HepG2 (cell line): ENCODE measurements around the gene EFNA2. TPM values are rescaled to one million over a fixed set of nuclear protein-coding genes. Genes with fewer than 3 reads are reported as not detected.

Source experiments
- AHDC1 ChIP-seq: sonication (generic); formaldehyde crosslinking; IDR thresholded peaks from 2 replicates; pipeline ENCODE4 v1.5.1; 2020; ENCODE audit warnings: mild to moderate bottlenecking, missing genetic modification reagents, borderline replicate concordance
- FOXC1 ChIP-seq: sonication (generic); formaldehyde crosslinking; IDR thresholded peaks from 2 replicates; pipeline ENCODE4 v1.8.0; 2022; ENCODE audit warnings: mild to moderate bottlenecking, missing genetic modification reagents, borderline replicate concordance
- GZF1 ChIP-seq: sonication (generic); formaldehyde crosslinking; IDR thresholded peaks from 2 replicates; pipeline ENCODE4 v1.5.1; 2020; ENCODE audit warnings: mild to moderate bottlenecking, missing genetic modification reagents
- HNRNPLL ChIP-seq: fragments of 200-400 bp; formaldehyde crosslinking; IDR thresholded peaks from 2 replicates; pipeline ENCODE4 v1.6.1; 2017; ENCODE audit warnings: mild to moderate bottlenecking, low read depth, low read length; ENCODE audit not compliant: poor library complexity, severe bottlenecking
- KDM4B ChIP-seq: sonication (generic); formaldehyde crosslinking; IDR thresholded peaks from 2 replicates; pipeline ENCODE4 v1.4.0; 2020; ENCODE audit warnings: missing genetic modification reagents
- KLF12 ChIP-seq: sonication (generic); formaldehyde crosslinking; IDR thresholded peaks from 2 replicates; pipeline ENCODE4 v1.4.0; 2020; ENCODE audit warnings: missing genetic modification reagents, borderline replicate concordance
- MATR3 ChIP-seq: sonication (generic); formaldehyde crosslinking; IDR thresholded peaks from 2 replicates; pipeline ENCODE4 v1.4.0; 2020; ENCODE audit warnings: missing genetic modification reagents
- MED8 ChIP-seq: sonication (generic); formaldehyde crosslinking; IDR thresholded peaks from 2 replicates; pipeline ENCODE4 v1.8.1; 2023; ENCODE audit warnings: mild to moderate bottlenecking, missing genetic modification reagents; ENCODE audit not compliant: insufficient replicate concordance
- MIXL1 ChIP-seq: IDR thresholded peaks from 2 replicates; pipeline ENCODE4 v1.6.1; 2016
- PTBP1 ChIP-seq: fragments of 200-400 bp; formaldehyde crosslinking; IDR thresholded peaks from 2 replicates; pipeline ENCODE4 v1.6.1; 2018; ENCODE audit warnings: low read length, low read depth; ENCODE audit not compliant: poor library complexity, severe bottlenecking
- SMARCC2 ChIP-seq: fragments of 450-650 bp; IDR thresholded peaks from 2 replicates; pipeline ENCODE4 v1.6.1; 2017; ENCODE audit warnings: antibody characterized with exemption, mild to moderate bottlenecking
- TOPORS ChIP-seq: sonication (generic); formaldehyde crosslinking; IDR thresholded peaks from 2 replicates; pipeline ENCODE4 v1.8.0; 2023; ENCODE audit warnings: mild to moderate bottlenecking, missing genetic modification reagents
- ZNF207 ChIP-seq: fragments of 450-650 bp; IDR thresholded peaks from 2 replicates; pipeline ENCODE4 v1.6.1; 2016; ENCODE audit warnings: antibody characterized with exemption, borderline replicate concordance
- ZSCAN31 ChIP-seq: sonication (generic); formaldehyde crosslinking; IDR thresholded peaks from 2 replicates; pipeline ENCODE4 v1.5.0; 2020; ENCODE audit warnings: low read depth, mild to moderate bottlenecking, missing genetic modification reagents
- polyA plus RNA-seq, 8 experiments: library from polyadenylated mRNA; depleted of rRNA in 3 of 8; stranded (reverse) in 7 of 8; unstranded in 1 of 8; fragments of >200 nt; fragmentation: Illumina TruSeq in 4 of 8; extraction: Trizol in 4 of 8; gene quantifications; 2 replicates each; pipeline versions ENCODE4 v1.2.1 to v1.2.3, GENCODE V29; 2011 to 2016; ENCODE audit warnings: low read depth in 4 of 8, missing spikeins in 1 of 8, mixed read lengths in 1 of 8; ENCODE audit not compliant: insufficient read depth in 1 of 8
- total RNA-seq, 5 experiments: library from RNA; depleted of rRNA; stranded (reverse); fragments of >200 nt; fragmentation: Illumina TruSeq; extraction: Trizol; gene quantifications; 2 replicates each; pipeline ENCODE4 v1.2.3, GENCODE V29; 2016; ENCODE audit warnings: low read depth in 1 of 5
- TF ChIP-seq, protein P1 (sequence below): sonication (generic); formaldehyde crosslinking; IDR thresholded peaks from 2 replicates; pipeline ENCODE4 v1.4.0; 2020; ENCODE audit warnings: mild to moderate bottlenecking, missing genetic modification reagents

The EFNA2 gene
- total and polyA plus RNA-seq, 2 of the 13 experiments (the other 11 are each of a cell fraction or from before 2014, with no cell fraction given) = 6.0 to 9.9 TPM

GRCh38 chr19:1290703-1291651, 5.3 kb downstream of the EFNA2 start (continued):
- TF ChIP-seq SMARCC2 = no peak
- no peak; the same call in 1 of the 2 replicates for TF ChIP-seq KDM4B (CRISPR knock-in tag)
- no peak for TF ChIP-seq AHDC1
- no peak for TF ChIP-seq MATR3 (CRISPR knock-in tag)
- no peak for TF ChIP-seq ZNF207
- TF ChIP-seq MIXL1 (CRISPR knock-in tag) = no peak; the same call in 1 of the 2 replicates
- no peak for TF ChIP-seq FOXC1 (CRISPR knock-in tag)
- TF ChIP-seq KLF12 (CRISPR knock-in tag) = peak; percentile 58; the same call in 1 of the 2 replicates
- TF ChIP-seq GZF1 = no peak
- no peak for TF ChIP-seq PTBP1
- TF ChIP-seq MED8 (CRISPR knock-in tag) = peak; percentile 81
- peak; percentile 0 for TF ChIP-seq HNRNPLL
- 0 out of 2 replicates have a peak, but pooled peaks have one; percentile 68 for TF ChIP-seq ZSCAN31 (CRISPR knock-in tag)
- TF ChIP-seq, protein P1, sequence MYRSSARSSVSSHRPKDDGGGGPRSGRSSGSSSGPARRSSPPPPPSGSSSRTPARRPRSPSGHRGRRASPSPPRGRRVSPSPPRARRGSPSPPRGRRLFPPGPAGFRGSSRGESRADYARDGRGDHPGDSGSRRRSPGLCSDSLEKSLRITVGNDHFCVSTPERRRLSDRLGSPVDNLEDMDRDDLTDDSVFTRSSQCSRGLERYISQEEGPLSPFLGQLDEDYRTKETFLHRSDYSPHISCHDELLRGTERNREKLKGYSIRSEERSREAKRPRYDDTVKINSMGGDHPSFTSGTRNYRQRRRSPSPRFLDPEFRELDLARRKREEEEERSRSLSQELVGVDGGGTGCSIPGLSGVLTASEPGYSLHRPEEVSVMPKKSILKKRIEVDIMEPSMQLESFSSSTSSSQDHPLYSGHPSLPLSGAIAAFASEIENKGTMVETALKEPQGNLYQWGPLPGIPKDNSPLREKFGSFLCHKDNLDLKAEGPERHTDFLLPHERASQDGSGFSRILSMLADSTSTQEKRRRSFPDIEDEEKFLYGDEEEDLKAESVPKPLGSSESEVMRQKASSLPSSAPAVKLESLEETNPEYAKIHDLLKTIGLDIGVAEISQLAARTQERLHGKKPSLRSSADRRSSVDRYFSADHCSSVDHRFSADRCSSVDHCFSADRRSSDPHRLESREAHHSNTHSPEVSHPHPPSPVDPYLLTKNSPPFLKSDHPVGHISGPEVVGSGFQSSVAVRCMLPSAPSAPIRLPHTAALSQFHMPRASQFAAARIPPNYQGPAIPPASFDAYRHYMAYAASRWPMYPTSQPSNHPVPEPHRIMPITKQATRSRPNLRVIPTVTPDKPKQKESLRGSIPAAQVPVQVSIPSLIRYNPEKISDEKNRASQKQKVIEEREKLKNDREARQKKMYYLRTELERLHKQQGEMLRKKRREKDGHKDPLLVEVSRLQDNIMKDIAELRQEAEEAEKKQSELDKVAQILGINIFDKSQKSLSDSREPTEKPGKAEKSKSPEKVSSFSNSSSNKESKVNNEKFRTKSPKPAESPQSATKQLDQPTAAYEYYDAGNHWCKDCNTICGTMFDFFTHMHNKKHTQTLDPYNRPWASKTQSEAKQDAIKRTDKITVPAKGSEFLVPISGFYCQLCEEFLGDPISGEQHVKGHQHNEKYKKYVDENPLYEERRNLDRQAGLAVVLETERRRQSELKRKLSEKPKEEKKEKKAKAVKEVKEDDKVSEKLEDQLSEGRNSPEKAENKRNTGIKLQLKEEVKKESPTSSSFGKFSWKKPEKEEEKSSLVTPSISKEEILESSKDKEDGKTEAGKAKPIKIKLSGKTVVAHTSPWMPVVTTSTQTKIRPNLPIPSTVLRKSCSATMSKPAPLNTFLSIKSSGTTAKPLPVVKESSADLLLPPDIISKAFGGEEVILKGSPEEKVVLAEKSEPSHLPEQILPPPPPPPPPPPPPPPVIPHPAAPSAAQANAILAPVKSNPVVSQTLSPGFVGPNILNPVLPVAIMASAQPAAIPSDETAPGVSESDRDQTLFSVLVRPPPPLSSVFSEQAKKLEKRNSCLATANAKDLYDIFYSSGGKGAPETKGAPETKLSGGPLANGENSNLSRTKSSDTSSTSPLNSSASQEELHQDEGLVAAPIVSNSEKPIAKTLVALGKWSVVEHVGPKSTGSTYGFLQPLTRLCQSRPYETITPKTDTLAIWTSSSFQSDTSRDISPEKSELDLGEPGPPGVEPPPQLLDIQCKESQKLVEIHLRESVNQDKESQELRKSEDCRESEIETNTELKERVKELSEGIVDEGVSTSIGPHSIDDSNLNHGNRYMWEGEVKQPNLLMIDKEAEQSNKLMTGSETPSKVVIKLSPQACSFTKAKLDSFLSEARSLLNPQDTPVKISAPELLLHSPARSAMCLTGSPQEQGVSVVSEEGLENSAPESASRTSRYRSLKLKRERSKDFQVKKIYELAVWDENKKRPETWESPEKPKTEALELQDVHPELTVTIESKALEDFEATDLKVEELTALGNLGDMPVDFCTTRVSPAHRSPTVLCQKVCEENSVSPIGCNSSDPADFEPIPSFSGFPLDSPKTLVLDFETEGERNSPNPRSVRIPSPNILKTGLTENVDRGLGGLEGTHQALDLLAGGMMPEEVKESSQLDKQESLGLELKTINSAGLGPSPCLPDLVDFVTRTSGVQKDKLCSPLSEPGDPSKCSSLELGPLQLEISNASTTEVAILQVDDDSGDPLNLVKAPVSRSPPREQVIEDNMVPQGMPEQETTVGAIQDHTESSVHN = no peak
- TF ChIP-seq TOPORS = no peak
